HG03196 (cell line): ENCODE measurements around the gene THOC5.
A peak's percentile ranks its signal among the peaks of the same experiment; 100 is the strongest.
"Not testable (repeated sequence)": the region's sequence is repeated elsewhere in the genome, so short reads cannot be mapped to it uniquely, and the experiment has no call there.

Source experiments
- ATAC-seq: cut with Tn5 transposase; IDR thresholded peaks from one replicate; pipeline ENCODE4 v1.9.1; 2021; ENCODE audit not compliant: unreplicated experiment

The THOC5 gene

DNA sequence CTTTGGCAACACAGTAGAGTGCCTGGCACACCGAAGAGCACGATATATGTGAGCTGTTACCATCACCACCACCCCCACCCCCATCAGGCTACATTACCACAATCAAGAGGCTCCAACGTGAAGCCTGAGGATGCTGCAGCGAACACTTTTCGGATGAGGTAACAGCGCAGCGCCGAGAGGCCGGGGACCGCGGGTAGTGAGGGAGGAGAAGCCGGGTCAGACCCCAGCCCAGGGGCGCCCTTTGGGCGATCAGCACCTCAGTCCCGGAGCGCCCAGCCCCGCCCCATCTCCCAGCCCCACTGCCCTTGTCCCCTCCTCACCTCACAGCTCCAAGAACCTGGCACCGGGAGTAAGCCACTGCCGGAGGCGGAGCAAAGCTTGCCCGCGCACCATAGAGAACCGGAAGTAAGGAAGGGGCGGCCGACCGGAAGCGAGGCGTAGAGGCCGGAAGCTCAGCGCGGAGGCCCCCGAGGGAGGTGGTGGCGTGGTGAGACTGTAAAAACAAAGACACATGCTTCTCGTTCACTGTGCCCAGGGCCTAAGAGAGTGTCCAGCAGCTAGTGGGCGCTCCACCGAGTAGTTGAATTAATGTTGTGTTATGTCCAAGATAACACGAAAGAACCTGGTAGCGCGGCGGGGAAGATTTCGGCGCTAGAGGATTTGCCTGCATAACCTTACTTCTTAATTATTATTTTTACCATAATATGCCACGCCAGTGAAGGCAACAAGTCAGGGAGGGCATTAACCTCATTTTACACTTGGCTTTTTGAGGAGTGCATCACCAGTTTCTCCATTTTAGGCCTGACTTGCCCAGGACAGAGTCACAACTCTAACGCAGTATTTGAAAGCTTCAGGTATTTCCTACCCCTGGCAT is at the start of gene THOC5:
Gene THOC5 (minus strand): TSS at position 407 of the 874 bp plus-strand sequence. CDS start 4,610 bp downstream, outside the sequence.
- ATAC-seq = peak; percentile 98

DNA sequence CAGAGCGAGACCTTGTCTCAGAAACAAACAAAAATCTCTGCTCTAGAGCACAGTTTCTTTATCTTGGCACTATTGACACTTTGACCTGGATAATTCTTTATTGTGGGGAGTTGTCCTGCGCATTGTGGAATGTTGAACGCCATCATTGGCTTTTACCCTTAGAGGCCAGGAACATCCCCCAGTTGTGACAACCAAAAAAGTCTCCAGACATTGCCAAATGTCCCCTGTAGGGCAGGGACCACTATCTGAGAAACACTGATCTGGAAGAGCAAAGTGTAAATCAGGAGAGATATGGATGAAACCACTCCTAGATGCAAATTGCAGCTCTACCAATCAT is 45.1 kb upstream of the THOC5 start:
- no peak for ATAC-seq

DNA sequence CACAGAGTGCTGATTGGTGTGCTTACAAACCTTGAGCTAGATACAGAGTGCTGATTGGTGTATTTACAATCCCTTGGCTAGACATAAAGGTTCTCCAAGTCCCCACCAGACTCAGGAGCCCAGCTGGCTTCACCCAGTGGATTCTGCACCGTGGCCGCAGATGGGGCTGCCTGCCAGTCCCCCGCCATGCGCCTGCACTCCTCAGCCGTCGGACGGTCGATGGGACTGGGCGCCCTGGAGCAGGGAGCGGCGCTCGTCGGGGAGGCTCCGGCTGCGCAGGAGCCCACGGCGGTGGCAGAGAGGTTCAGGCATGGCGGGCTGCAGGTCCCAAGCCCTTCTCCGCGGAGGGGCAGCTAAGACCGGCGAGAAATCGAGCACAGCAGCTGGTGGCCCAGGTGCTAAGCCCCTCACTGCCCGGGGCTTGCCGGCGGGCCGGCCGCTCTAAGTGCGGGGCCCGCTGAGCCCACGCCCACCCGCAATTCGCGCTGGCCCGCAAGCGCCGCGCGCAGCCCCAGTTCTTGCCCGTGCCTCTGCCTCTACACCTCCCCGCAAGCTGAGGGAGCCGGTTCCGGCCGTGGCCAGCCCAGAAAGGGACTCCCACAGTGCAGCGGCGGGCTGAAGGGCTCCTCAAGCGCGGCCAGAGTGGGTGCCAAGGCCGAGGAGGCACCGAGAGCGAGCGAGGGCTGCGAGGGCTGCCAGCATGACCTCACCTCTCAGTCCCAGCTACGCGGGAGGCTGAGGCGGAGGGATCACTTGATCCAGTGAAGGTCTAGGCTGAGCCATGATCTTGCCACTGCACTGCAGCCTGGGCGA is 44.5 kb upstream of the THOC5 start:
- not testable (repeated sequence) for ATAC-seq

DNA sequence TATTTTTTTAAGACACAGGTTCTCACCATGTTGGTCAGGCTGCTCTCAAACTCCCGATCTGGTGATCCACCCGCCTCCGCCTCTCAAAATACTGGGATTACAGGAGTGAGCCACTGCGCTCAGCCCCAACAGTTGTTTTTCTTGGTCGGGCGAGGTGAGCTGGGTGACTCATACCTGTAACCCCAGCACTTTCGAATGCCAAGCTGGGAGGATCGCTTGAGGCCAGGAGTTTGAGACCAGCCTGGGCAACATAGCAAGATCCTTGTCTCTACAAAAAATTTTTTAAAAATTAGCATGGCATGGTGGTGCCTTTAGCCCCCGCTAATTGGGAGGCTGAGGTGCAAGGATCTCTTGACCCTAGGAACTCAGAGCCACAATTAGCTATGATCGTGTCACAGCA is 42.9 kb upstream of the THOC5 start:
- ATAC-seq = no peak

DNA sequence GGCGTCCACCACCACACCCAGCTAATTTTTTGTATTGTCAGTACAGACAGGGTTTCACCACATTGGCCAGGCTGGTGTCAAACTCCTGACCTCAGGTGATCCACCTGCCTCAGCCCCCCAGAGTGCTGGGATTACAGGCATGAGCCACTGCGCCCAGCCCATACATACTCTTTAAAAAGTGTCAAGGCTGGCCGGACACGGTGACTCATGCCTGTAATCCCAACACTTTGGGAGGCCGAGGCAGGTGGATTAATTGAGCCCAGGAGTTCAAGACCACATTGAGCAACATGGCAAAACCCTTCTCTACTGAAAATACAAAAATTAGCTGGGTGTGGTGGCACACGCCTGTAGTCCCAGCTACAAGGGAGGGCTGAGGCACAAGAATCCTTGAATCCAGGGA is 40.9 kb upstream of the THOC5 start:
- not testable (repeated sequence) for ATAC-seq

DNA sequence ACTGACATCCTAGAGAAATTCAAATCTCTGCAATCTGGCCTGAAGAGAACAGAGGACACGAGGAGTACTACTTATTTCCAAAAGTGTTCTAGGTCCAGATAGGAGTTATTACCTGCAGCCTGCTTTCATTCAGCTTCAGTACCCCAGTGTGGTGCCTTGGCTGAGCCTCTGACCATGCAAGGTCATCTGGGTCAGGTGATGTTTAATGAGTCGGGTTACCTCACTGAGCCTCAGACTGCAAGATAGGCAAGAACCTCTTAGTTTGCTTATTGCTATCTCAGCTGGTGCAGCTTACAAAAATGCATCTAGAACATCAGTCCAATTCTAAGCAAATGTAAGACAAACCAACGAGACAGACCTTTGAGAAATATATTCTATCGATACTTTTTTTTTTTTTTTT is 40.4 kb upstream of the THOC5 start:
- ATAC-seq = no peak

DNA sequence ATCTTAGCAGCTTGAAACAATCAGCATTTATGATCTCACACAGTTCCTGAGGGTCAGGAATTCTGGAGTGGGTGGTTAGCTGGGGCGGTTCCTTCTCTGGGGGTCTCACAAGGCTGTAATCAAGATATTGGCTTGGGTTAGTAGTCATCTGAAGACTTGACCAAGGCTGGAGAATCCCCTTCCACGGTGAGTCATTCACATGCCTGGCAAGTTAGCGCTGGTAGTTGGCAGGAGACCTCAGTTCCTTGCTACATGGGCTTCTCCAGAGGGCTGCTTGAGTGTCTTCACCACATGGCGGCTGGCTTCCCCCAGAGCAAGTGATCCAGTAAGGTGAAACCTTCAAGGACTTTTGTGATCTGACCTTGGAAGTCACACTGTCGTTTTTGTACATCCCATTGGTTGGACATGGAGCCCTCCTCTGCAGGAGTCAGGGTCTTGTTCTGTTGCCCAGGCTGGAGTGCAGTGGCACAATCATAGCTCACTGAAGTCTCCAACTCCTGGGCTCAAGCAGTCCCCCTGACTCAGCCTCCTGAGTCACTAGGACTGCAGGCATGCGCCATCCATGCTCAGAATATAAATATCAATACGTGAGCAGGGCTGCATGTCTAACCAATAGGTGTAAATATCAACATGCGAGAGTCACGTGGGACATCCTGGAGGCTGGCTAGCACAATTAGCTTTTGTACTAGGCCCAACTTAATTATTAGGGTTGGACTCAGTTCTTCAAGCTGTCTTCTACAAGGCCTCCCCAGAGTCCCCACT is 34.6 kb upstream of the THOC5 start:
- no peak for ATAC-seq

DNA sequence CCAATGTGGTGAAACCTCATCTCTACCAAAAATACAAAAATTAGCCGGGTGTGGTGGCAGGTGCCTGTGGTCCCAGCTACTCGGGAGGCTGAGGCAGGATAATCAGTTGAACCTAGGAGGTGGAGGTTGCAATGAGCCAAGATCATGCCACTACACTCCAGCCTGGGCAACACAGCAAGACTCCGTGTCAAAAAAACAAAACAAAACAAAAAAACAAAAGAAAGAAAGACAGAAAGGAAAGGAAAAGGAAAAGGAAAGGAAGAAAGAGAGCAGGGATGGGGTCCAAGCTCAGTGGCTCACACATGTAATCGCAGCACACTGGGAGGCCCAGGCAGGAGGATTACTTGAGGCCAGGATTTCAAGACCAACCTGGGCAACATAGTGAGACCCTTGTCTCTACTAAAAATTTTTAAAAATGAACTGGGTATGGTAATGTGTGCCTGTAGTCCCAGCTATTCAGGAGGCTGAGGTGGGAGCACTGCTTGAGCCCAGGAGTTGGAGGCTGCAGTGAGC is 32.7 kb upstream of the THOC5 start:
- not testable (repeated sequence) for ATAC-seq

DNA sequence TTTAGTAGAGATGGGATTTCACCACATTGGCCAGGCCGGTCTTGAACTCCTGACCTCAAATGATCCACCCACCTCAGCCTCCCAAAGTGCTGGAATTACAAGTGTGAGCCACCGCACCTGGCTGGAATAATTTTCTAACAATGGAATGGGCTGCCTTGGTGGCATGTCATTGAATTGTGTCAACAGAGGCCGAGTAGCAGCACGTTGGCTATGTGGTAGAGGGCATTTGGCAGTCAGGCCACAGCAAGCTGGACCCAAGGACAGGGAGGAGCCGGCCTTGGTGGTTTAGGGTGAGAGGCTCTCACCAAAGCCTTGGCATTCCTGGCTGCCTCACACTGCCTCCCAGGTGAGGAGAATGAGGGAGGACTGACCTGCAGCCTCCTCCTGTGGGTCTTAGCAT is 31.4 kb upstream of the THOC5 start:
- ATAC-seq = no peak

DNA sequence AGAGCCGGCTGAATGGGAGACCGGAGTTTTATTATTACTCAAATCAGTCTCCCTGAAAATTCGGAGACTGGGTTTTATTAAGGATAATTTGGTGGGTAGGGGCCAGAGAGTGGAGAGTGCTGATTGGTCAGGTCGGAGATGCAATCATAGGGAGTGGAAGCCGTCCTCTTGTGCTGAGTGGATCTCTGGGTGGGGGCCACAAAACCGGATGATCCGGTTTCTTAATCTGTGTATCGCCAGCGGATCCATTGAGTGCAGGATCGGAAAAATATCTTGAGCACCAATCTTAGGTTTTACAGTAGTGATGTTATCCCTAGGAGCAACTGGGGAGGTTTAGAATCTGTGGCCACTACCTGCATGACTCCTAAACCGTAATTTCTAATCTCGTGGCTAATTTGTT is 28.2 kb upstream of the THOC5 start:
- no peak for ATAC-seq

DNA sequence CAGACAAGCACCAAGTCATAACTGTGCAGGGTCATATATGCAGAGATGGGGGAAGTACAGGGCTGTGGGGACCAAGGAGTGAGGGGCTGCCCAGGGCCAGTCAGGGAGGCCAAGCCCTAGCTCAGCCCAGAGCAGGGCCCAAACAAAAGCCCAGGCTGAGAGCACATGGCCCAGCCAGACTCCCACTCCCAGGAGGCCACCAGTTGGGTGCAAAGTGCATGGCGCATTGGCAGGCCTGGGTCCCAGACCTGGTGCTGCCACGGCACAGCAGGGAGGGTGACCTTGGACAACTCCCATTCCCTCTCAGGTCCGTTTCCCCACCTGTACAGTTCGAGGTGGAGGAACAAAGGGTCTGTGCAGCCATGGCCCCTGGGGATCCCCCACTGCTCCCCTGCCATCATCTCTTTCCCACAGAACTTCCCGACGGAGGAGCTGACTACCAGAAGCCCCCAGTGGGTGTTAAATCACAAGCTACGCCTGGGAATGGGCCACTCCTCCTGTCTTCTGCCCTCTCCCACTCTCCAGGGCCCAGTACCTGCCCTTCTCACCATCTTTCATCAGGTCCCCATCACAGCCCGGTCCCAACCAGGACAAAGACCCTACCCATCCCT is 26.7 kb upstream of the THOC5 start:
- peak; percentile 28 for ATAC-seq

DNA sequence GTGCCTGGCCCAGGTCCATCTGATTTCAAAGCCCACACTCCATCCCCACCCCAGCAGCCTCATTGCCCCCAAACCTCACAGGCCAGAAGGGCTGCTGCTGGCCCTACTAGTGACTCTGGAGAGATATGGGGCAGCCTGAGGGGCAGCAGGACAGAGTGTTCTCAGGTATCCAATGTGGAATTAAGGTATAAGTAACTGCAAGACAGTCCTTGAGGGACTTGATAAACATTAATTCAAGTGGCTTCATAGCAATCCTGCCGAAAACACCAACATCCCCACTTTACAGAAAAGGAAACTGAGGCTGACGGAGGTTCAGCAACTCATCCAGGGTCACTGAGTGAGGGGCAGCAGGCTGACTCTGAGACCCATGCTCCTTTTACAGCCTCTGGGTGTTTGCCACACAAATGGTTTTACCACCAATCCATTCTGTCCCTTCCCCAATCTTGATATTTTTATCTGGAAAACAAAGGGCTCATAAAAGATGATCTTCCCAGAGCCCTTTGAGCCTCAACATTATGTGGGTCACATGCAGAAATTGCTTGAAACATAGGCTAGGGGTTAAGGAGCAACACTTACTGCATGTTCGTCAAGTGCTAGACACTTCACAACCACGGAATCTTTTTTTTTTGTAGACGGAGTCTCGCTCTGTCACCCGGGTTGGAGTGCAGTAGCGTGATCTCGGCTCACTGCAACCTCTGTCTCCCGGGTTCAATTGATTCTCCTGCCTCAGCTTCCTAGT is 25.1 kb upstream of the THOC5 start:
- ATAC-seq = no peak

DNA sequence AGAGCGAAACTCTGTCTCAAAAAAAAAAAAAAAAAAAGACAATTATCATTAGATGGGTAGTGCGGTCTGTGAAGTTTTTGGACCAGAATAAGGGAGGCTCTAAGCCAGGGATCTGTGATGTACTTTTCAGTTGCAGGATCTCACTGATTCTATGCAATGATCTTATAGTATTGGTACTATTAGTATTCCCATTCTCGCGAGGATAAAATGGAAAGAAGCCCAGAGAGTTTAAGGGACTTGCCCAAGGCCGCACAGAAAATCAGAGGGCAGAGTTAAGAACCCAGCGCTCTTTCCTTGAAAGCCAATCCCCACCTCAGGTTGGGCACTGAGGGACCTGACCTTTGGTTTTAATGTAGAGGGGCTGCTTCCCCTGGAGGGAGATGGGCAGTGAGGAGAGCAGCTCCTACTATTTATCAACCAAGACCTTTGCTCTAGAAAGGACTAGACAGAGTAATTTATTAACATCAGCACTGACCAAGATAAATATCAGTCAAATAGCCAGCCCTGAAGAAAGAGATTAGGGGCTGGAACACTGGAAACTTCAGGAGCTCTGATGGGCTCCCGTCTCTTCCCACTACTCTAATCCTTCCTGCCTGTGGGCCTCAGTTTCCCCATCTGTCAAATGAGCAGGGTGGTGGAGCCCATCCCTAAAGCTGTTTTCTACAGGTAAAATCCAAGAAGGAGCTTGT is 21.3 kb upstream of the THOC5 start:
- ATAC-seq = no peak

DNA sequence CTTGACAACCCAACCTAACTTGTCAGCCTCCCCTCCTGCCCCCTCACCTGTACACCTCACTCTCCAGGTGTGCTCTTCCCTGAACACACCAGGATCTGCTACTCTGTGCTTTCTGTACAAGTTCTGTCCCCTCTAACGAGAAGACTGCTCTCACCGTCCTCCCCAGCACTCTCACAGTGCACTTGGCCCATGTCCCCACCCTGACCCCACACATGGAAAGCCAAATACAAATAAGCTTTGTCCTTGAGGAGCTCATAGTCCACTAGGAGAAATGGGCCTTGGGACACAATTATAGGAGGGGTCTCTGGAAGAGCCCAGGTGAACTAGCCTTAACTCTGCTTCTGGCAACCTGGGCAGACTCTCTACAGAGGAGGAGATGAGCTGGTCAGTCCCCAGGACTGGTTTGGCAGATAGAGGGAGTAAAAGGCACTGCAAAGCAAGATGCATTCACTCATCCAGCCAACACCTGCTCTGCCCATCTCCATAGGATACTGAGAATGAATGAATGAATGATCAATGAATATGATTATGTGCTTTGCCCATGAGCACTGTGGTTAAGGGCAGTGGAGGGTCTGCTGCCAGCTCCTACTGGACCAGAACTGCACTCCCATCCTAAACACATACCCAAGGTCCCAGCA is 17.5 kb upstream of the THOC5 start:
- ATAC-seq = no peak

DNA sequence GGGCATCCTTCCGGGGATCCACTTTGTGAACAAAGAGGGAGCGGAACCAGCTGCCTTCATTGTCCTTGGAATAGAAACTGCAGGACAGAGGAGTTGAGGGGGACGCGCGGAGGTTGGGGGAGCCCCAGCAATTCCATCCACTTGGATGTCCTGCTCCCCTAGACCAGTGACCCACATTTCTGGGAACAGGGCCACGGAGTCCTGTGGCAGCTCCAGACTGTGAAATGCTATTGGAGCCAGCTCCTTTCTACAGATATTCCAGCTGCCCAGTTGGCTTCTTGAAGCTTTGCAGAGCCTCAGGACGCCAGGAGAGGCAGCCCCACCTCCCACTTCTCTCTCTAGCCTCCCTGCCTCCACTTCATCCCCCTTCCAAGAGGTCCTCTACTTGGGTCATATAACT is 16.9 kb upstream of the THOC5 start:
- no peak for ATAC-seq

DNA sequence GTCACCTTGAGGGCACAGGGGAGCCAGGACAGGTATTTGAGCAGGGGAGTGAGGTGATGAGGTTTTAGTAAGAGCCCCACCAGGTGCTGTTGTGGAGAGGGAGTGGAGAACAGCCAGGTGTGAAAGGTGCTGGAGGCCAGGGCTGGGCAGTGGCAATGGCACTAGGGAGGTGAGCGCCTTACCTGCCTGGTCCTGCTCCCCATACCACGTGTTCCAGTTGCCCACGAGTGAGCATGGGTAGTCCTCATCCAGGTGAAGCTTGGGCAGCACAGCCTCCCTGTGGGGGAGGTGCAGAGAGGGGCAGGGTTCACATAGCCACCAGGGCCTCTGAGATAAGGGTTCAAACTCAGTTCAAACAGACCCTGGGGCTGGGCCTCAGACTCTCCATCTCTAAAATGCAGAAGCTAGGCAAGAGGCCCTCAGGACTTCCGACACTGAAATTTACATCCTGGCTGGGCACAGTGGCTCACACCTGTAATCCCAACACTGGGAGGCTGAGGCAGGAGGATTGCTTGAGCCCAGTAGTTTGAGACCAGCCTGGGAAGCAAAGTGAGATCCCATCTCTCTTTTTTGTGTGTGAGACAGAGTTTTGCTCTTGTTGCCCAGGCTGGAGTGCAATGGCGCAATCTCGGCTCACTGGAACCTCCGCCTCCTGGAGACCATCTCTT is 15.6 kb upstream of the THOC5 start:
- ATAC-seq = no peak

DNA sequence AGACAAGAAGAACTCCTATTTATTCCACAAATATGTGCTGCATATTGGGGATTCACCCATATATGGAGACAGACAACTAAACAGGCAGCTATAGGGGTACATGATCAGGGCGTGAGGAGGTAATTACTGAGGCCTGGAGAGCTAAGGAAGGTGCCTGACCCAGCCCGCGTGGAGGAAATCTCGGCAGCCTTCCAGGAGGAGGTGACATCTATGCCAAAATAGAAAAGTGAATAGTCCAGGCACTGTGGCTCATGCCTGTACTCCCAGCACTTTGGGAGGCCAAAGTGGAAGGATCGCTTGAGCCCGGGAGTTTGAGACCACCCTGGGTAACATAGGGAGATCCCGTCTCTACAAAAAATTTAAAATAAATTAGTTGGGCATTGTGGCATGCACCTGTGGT is 13.8 kb upstream of the THOC5 start:
- ATAC-seq = no peak

DNA sequence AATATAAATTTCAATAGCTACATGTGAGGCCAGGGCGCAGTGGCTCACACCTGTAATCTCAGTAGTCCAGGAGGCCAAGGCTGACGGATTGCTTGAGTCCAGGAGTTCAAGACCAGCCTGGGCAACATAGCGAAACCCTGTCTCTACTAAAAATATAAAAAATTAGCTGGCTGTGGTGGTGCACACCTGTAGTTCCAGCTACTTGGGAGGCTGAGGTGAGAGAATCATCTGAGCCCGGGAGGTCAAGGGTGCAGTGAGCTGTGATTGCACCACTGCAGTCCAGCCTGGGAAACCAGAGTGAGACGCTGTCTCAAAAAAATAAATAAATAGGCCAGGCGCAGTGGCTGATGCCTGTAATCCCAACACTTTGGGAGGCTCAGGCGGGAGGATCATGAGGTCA is 13.0 kb upstream of the THOC5 start:
- not testable (repeated sequence) for ATAC-seq
